Measurements from ENCODE around the gene TAF15. TPM values are rescaled to one million over a fixed set of nuclear protein-coding genes. Genes with fewer than 3 reads are reported as not detected.

The TAF15 gene
- total and polyA plus RNA-seq, 10 of the 15 experiments (the other 5 are each of a cell fraction or from before 2014, with no cell fraction given) = 9.5 to 259 (median 40.4) TPM

- H3K36me3 ChIP-seq (ENCODE audit: control insufficient read depth in 2 of 2, insufficient read depth in 2 of 2, low read length in 1 of 2) = no peaks in the 10 kb centered on the region
- no peaks in the 10 kb centered on the region for H3K27me3 ChIP-seq (replicated peaks in 1 of 2; ENCODE audit: control insufficient read depth in 2 of 2, insufficient read depth in 2 of 2, low read length in 1 of 2)
- no peaks in the 10 kb centered on the region for H4K20me1 ChIP-seq (ENCODE audit: control insufficient read depth, insufficient read depth)
- H3K27ac ChIP-seq (ENCODE audit: control insufficient read depth, insufficient read depth) = no peak overlapping the region
- peak; percentile 70 for ATAC-seq
- in situ Hi-C loops (cut with MboI) = no loop called here
- ChIA-PET POLR2A (interaction anchor here (0.7 to 4.7 kb wide), 6 partner anchors 8 to 34 kb away, joined by 3 to 56 read pairs (median 6); partner anchors contain the start of gene CCL5), SMC1A (ENCODE audit: uncharacterized antibody, unreplicated experiment) (interaction anchor here (0.6 to 11.3 kb wide), 9 partner anchors 10 to 183 kb away, joined by 3 to 155 read pairs (median 4); partner anchors contain the start of genes CCL5 and RDM1), CTCF (interaction anchor here (1.2 to 2.3 kb wide), 3 partner anchors 10 to 42 kb away, joined by 3 to 12 read pairs (median 11); partner anchors contain the start of gene CCL5), RAD21 (ENCODE audit: unreplicated experiment) (interaction anchor here (0.9 to 9.4 kb wide), 6 partner anchors 9 to 198 kb away, joined by 3 to 125 read pairs (median 4); partner anchors contain the start of gene CCL5)
- H3K9ac ChIP-seq (ENCODE audit: control insufficient read depth, insufficient read depth, low read length) = no peak overlapping the region
- H2AFZ ChIP-seq (ENCODE audit: control insufficient read depth, low read depth, low read length) = no peak overlapping the region
- no peaks in the 10 kb centered on the region; the same call in 2 of the 3 replicates for H3K9me3 ChIP-seq (replicated peaks; ENCODE audit: control insufficient read depth, insufficient read depth, low read length)
- intact Hi-C loops (cut with micrococcal nuclease; ENCODE audit: unreplicated experiment) = no loop called here
- no peaks in the 10 kb centered on the region for H3K79me2 ChIP-seq (ENCODE audit: control insufficient read depth, insufficient read depth, low read length)
- no TSS peak for BruUV-seq (replicated peaks)
- WGBS (ENCODE audit: insufficient coverage, insufficient replicate concordance, low lambda C conversion rate, missing lambda C conversion rate) = 94% methylated on average over 4 of the region's 4 CpGs
- no peak overlapping the region for H3K4me2 ChIP-seq (ENCODE audit: control insufficient read depth, insufficient read depth)
- no peak overlapping the region for H3K4me3 ChIP-seq
- H3K4me1 ChIP-seq (ENCODE audit: control insufficient read depth, insufficient read depth, low read length) = peaks cover 30% of the 10 kb centered on the region
- no peak for FAIRE-seq
- no peak for DNase-seq (ENCODE audit: low read depth, low spot score)
- TF ChIP-seq BACH1 (IDR thresholded peaks at IDR 0.05; ENCODE audit: borderline replicate concordance) (peak; percentile 72; the same call in 1 of the 2 replicates), MYC (IDR thresholded peaks at IDR 0.05; ENCODE audit: insufficient read depth, insufficient read length, insufficient replicate concordance, low read length, severe bottlenecking) (no peak), ZNF592 (IDR thresholded peaks at IDR 0.05) (no peak), MXI1 (IDR thresholded peaks at IDR 0.05; ENCODE audit: low read depth, low read length) (peak; percentile 53; the same call in 1 of the 2 replicates), SMAD5 (IDR thresholded peaks at IDR 0.05; ENCODE audit: low read depth) (no peak), IRF5 (IDR thresholded peaks at IDR 0.05; ENCODE audit: borderline replicate concordance) (no peak; the same call in 1 of the 2 replicates), CREB1 (IDR thresholded peaks at IDR 0.05; ENCODE audit: low read depth) (no peak), HDAC6 (IDR thresholded peaks at IDR 0.05; ENCODE audit: unreplicated experiment) (no peak), TCF3 (IDR thresholded peaks at IDR 0.05; ENCODE audit: borderline replicate concordance, insufficient read depth, low read depth, low read length) (no peak), GABPA (IDR thresholded peaks at IDR 0.05; ENCODE audit: low read depth) (no peak), NFXL1 (IDR thresholded peaks at IDR 0.05; ENCODE audit: borderline replicate concordance) (no peak), KDM1A (IDR thresholded peaks at IDR 0.05; ENCODE audit: borderline replicate concordance) (no peak)
- TF ChIP-seq, protein P1, sequence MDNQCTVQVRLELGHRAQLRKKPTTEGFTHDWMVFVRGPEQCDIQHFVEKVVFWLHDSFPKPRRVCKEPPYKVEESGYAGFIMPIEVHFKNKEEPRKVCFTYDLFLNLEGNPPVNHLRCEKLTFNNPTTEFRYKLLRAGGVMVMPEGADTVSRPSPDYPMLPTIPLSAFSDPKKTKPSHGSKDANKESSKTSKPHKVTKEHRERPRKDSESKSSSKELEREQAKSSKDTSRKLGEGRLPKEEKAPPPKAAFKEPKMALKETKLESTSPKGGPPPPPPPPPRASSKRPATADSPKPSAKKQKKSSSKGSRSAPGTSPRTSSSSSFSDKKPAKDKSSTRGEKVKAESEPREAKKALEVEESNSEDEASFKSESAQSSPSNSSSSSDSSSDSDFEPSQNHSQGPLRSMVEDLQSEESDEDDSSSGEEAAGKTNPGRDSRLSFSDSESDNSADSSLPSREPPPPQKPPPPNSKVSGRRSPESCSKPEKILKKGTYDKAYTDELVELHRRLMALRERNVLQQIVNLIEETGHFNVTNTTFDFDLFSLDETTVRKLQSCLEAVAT (IDR thresholded peaks at IDR 0.05) = peak; percentile 96
- TF ChIP-seq, protein P2, sequence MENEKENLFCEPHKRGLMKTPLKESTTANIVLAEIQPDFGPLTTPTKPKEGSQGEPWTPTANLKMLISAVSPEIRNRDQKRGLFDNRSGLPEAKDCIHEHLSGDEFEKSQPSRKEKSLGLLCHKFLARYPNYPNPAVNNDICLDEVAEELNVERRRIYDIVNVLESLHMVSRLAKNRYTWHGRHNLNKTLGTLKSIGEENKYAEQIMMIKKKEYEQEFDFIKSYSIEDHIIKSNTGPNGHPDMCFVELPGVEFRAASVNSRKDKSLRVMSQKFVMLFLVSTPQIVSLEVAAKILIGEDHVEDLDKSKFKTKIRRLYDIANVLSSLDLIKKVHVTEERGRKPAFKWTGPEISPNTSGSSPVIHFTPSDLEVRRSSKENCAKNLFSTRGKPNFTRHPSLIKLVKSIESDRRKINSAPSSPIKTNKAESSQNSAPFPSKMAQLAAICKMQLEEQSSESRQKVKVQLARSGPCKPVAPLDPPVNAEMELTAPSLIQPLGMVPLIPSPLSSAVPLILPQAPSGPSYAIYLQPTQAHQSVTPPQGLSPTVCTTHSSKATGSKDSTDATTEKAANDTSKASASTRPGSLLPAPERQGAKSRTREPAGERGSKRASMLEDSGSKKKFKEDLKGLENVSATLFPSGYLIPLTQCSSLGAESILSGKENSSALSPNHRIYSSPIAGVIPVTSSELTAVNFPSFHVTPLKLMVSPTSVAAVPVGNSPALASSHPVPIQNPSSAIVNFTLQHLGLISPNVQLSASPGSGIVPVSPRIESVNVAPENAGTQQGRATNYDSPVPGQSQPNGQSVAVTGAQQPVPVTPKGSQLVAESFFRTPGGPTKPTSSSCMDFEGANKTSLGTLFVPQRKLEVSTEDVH (IDR thresholded peaks at IDR 0.05; ENCODE audit: low read depth, partially characterized antibody) = no peak
Observed at GRCh38 chr17:35890774-35891155, 81.5 kb downstream of the TAF15 start.

Measured in GM12878 (cell line).